Colonic mucosa (tissue), 4 donors: ENCODE measurements around the gene MYL5. TPM values are rescaled to one million over a fixed set of nuclear protein-coding genes. Genes with fewer than 3 reads are reported as not detected.

ENCODE experiments used
- DNase-seq: peaks from one replicate; pipeline ENCODE4 v3.0.0-alpha.2; 2020
- H3K27ac ChIP-seq: fragments of 200-600 bp; one replicate; pipeline ENCODE4 v1.8.0; 2021
- H3K27me3 ChIP-seq: fragments of 200-600 bp; one replicate; pipeline ENCODE4 v1.8.0; 2021
- H3K36me3 ChIP-seq: fragments of 200-600 bp; one replicate; pipeline ENCODE4 v1.8.0; 2021
- H3K4me1 ChIP-seq: fragments of 200-600 bp; one replicate; pipeline ENCODE4 v1.8.0; 2021; ENCODE audit warnings: mild to moderate bottlenecking
- H3K4me3 ChIP-seq: fragments of 200-600 bp; one replicate; pipeline ENCODE4 v1.8.0; 2021
- H3K9ac ChIP-seq, 2 donors: one replicate each; pipeline ENCODE4 v1.7.0; 2013; ENCODE audit warnings: control low read depth in 2 of 2, low read depth in 2 of 2, low read length in 2 of 2
- H3K9me3 ChIP-seq: fragments of 200-600 bp; one replicate; pipeline ENCODE4 v1.8.0; 2021
- CTCF ChIP-seq: fragments of 200-600 bp; IDR thresholded peaks from one replicate; pipeline ENCODE4 v1.8.0; 2022; ENCODE audit warnings: antibody characterized with exemption, mild to moderate bottlenecking
- intact Hi-C: fragments of 100-400 bp; cut with DNase I; formaldehyde crosslinking; loops from one replicate; pipeline ENCODE4 v1.14.1; 2022
- total RNA-seq, 2 donors: library from RNA; stranded (reverse); fragmentation: NEBNext Ultra II Directional in 1 of 2; extraction: Animal tissue kit (Norgen Biotek cat#: 25700) in 1 of 2; gene quantifications; one replicate each; pipeline ENCODE4 v1.2.1, GENCODE V29; 2021
- donor health status: healthy.
- donor health status: DM: no; HTN: no; CAD: no.
- donor health status: DM: no; HTN: no; CAD: no.

The MYL5 gene
- total RNA-seq, 2 donors from 2014 or later = 17.3 to 53.6 TPM

- Histone ChIP-seq H3K27me3 (no peaks in the 10 kb centered on the region), H3K9ac (no peak overlapping the region), H3K36me3 (no peaks in the 10 kb centered on the region), H3K9me3 (no peaks in the 10 kb centered on the region), H3K4me1 (no peaks in the 10 kb centered on the region), H3K4me3 (no peak overlapping the region), H3K27ac (no peak overlapping the region)
- no peak for DNase-seq
- intact Hi-C loops = no loop called here
- no peak for TF ChIP-seq CTCF
Observed at GRCh38 chr4:630656-631055, 43.7 kb upstream of the MYL5 start.

- H3K9ac ChIP-seq = no peak overlapping the region
- H3K27me3 ChIP-seq = no peaks in the 10 kb centered on the region
- H3K4me3 ChIP-seq = no peak overlapping the region
- H3K36me3 ChIP-seq = no peaks in the 10 kb centered on the region
- no peak overlapping the region for H3K27ac ChIP-seq
- no peaks in the 10 kb centered on the region for H3K4me1 ChIP-seq
- TF ChIP-seq CTCF = no peak
- DNase-seq = no peak
- intact Hi-C loops = no loop called here
- H3K9me3 ChIP-seq = no peaks in the 10 kb centered on the region
Observed at GRCh38 chr4:632196-632790, 42.0 kb upstream of the MYL5 start.

GRCh38 chr4:632926-633325 is 41.4 kb upstream of the MYL5 start:
- Histone ChIP-seq H3K9me3 (no peaks in the 10 kb centered on the region), H3K9ac (no peak overlapping the region), H3K4me3 (no peak overlapping the region), H3K4me1 (no peaks in the 10 kb centered on the region), H3K36me3 (no peaks in the 10 kb centered on the region), H3K27ac (no peak overlapping the region), H3K27me3 (no peaks in the 10 kb centered on the region)
- intact Hi-C loops = no loop called here
- no peak for TF ChIP-seq CTCF
- DNase-seq = no peak

GRCh38 chr4:633406-633805 is 40.9 kb upstream of the MYL5 start:
- no peak for DNase-seq
- no peaks in the 10 kb centered on the region for H3K9me3 ChIP-seq
- no peak overlapping the region for H3K27ac ChIP-seq

GRCh38 chr4:633976-634598 is 40.3 kb upstream of the MYL5 start:
- Histone ChIP-seq H3K4me1 (no peaks in the 10 kb centered on the region), H3K9me3 (no peaks in the 10 kb centered on the region), H3K27ac (no peak overlapping the region), H3K36me3 (no peaks in the 10 kb centered on the region), H3K9ac (no peak overlapping the region), H3K27me3 (no peaks in the 10 kb centered on the region), H3K4me3 (no peak overlapping the region)
- intact Hi-C loops = no loop called here
- DNase-seq = no peak
- no peak for TF ChIP-seq CTCF

More at GRCh38 chr4:633406-633805, 40.9 kb upstream of the MYL5 start:
- Histone ChIP-seq H3K36me3 (no peaks in the 10 kb centered on the region), H3K4me1 (no peaks in the 10 kb centered on the region), H3K4me3 (no peak overlapping the region), H3K27me3 (no peaks in the 10 kb centered on the region), H3K9ac (no peak overlapping the region)
- intact Hi-C loops = no loop called here
- no peak for TF ChIP-seq CTCF
